ENCODE measurements around the gene CST5. TPM values are rescaled to one million over a fixed set of nuclear protein-coding genes. Genes with fewer than 3 reads are reported as not detected.

The CST5 gene
- total and polyA plus RNA-seq, 2 experiments from 2014 or later: 0.68 to 1.3 TPM

- Histone ChIP-seq H3K36me3 (replicated peaks; ENCODE audit: insufficient read depth, low read depth) (no peaks in the 10 kb centered on the region), H2AFZ (no peak overlapping the region), H3K79me2 (no peaks in the 10 kb centered on the region), H3K4me1 (ENCODE audit: insufficient read depth) (peaks cover 5% of the 10 kb centered on the region), H3K4me2 (no peak overlapping the region), H3K27me3 (no peaks in the 10 kb centered on the region), H3K9me2 (replicated peaks; ENCODE audit: insufficient read depth) (no peaks in the 10 kb centered on the region), H3K9me3 (ENCODE audit: low read depth) (no peaks in the 10 kb centered on the region), H4K20me1 (ENCODE audit: insufficient read depth, poor library complexity, severe bottlenecking) (no peaks in the 10 kb centered on the region), H3K4me3 (no peak overlapping the region), H3K27ac (no peak overlapping the region)
- TF ChIP-seq EZH2 (IDR thresholded peaks at IDR 0.05; ENCODE audit: borderline replicate concordance) (no peak), EZH2phosphoT487 (IDR thresholded peaks at IDR 0.05; ENCODE audit: low read depth, severe bottlenecking, unreplicated experiment) (no peak), CTCF (IDR thresholded peaks at IDR 0.05; ENCODE audit: poor library complexity) (no peak)
- no peak for DNase-seq (ENCODE audit: low spot score)
- WGBS (ENCODE audit: low lambda C conversion rate, missing lambda C conversion rate): 73% methylated on average over 6 of the region's 6 CpGs
Measured at GRCh38 chr20:23881371-23881770, 1.8 kb upstream of the CST5 start.

DNA sequence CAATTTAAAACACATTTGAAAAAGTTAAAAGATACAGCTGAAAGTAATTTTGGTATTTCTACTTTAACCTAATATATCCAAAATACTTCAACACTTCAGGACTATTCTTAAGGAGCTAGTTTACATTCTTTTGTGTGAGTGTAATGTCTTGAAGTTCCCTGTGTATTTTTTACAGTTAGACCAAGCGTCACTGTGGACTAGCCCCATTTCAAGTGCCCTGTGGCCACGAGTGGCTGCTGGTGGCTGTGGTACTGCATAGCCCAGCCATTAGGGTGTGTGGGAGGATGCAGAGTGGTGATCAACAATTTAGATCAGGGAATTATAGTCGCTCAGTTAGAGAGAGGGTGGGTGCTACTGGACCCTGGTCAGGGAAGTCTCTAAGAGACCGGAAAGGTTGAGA is 869 bp upstream of the CST5 start:
- TF ChIP-seq EZH2phosphoT487 (IDR thresholded peaks at IDR 0.05; ENCODE audit: low read depth, severe bottlenecking, unreplicated experiment) (no peak), EZH2 (IDR thresholded peaks at IDR 0.05; ENCODE audit: borderline replicate concordance) (no peak), CTCF (IDR thresholded peaks at IDR 0.05; ENCODE audit: poor library complexity) (no peak)
- Histone ChIP-seq H4K20me1 (ENCODE audit: insufficient read depth, poor library complexity, severe bottlenecking) (no peaks in the 10 kb centered on the region), H3K9me3 (ENCODE audit: low read depth) (no peaks in the 10 kb centered on the region), H3K36me3 (replicated peaks; ENCODE audit: insufficient read depth, low read depth) (no peaks in the 10 kb centered on the region), H3K27ac (no peak overlapping the region), H2AFZ (no peak overlapping the region), H3K4me1 (ENCODE audit: insufficient read depth) (peaks cover 5% of the 10 kb centered on the region), H3K27me3 (no peaks in the 10 kb centered on the region), H3K4me3 (no peak overlapping the region), H3K9me2 (replicated peaks; ENCODE audit: insufficient read depth) (no peaks in the 10 kb centered on the region), H3K79me2 (no peaks in the 10 kb centered on the region), H3K4me2 (no peak overlapping the region)
- DNase-seq (ENCODE audit: low spot score): no peak
- 66% methylated on average over 4 of the region's 4 CpGs for WGBS (ENCODE audit: low lambda C conversion rate, missing lambda C conversion rate)

GRCh38 chr20:23879811-23880374 is 345 bp upstream of the CST5 start:
- WGBS (ENCODE audit: low lambda C conversion rate, missing lambda C conversion rate): 45% methylated on average over 7 of the region's 8 CpGs
- Histone ChIP-seq H3K79me2 (no peaks in the 10 kb centered on the region), H3K4me1 (ENCODE audit: insufficient read depth) (peaks cover 5% of the 10 kb centered on the region), H4K20me1 (ENCODE audit: insufficient read depth, poor library complexity, severe bottlenecking) (no peaks in the 10 kb centered on the region), H3K9me2 (replicated peaks; ENCODE audit: insufficient read depth) (no peaks in the 10 kb centered on the region), H3K4me2 (no peak overlapping the region), H3K27ac (peak overlapping the region; percentile 3), H2AFZ (no peak overlapping the region), H3K36me3 (replicated peaks; ENCODE audit: insufficient read depth, low read depth) (no peaks in the 10 kb centered on the region), H3K4me3 (no peak overlapping the region), H3K9me3 (ENCODE audit: low read depth) (no peaks in the 10 kb centered on the region), H3K27me3 (no peaks in the 10 kb centered on the region)
- DNase-seq (ENCODE audit: low spot score): peak; percentile 55
- no peak for TF ChIP-seq EZH2phosphoT487 (IDR thresholded peaks at IDR 0.05; ENCODE audit: low read depth, severe bottlenecking, unreplicated experiment)
- no peak for TF ChIP-seq EZH2 (IDR thresholded peaks at IDR 0.05; ENCODE audit: borderline replicate concordance)
- TF ChIP-seq CTCF (IDR thresholded peaks at IDR 0.05; ENCODE audit: poor library complexity): no peak
